Vagina (tissue), 2 donors: ENCODE measurements around the gene KRTAP10-7. TPM values are rescaled to one million over a fixed set of nuclear protein-coding genes. Genes with fewer than 3 reads are reported as not detected.

ENCODE experiments used
- DNase-seq, 2 donors: peaks; one replicate each; pipeline ENCODE4 v3.0.0-alpha.2; 2017; ENCODE audit errors: extremely low spot score in 2 of 2
- H3K27ac ChIP-seq: fragments of 200-600 bp; sonication (generic); one replicate; pipeline ENCODE4 v1.5.1; 2019
- H3K27me3 ChIP-seq: fragments of 200-600 bp; sonication (generic); one replicate; pipeline ENCODE4 v1.5.1; 2019
- H3K36me3 ChIP-seq, 2 donors: fragments of 200-600 bp; sonication (generic); one replicate each; pipeline ENCODE4 v1.5.1; 2017 to 2019
- H3K4me1 ChIP-seq: fragments of 200-600 bp; sonication (generic); one replicate; pipeline ENCODE4 v1.5.1; 2019
- H3K4me3 ChIP-seq, 2 donors: fragments of 200-600 bp; sonication (generic); 1 replicate in 1 of 2; 2 replicates in 1 of 2; pipeline ENCODE4 v1.5.1; 2016 to 2019
- H3K9me3 ChIP-seq: fragments of 200-600 bp; sonication (generic); one replicate; pipeline ENCODE4 v1.5.1; 2019
- POLR2A ChIP-seq, 2 donors: fragments of 450-650 bp; IDR thresholded peaks; one replicate each; pipeline ENCODE4 v1.6.1; 2017; ENCODE audit warnings: antibody characterized with exemption in 2 of 2, mild to moderate bottlenecking in 2 of 2, moderate library complexity in 2 of 2
- intact Hi-C: fragments of 100-400 bp; cut with DNase I; formaldehyde crosslinking; loops from one replicate; pipeline ENCODE4 v1.15.1; 2023
- total RNA-seq: library from RNA; depleted of rRNA; stranded (reverse); fragments of >200 nt; gene quantifications from one replicate; pipeline ENCODE4 v1.2.3, GENCODE V29; 2016

The KRTAP10-7 gene
- total RNA-seq, 1 donor from 2014 or later: not detected

DNA sequence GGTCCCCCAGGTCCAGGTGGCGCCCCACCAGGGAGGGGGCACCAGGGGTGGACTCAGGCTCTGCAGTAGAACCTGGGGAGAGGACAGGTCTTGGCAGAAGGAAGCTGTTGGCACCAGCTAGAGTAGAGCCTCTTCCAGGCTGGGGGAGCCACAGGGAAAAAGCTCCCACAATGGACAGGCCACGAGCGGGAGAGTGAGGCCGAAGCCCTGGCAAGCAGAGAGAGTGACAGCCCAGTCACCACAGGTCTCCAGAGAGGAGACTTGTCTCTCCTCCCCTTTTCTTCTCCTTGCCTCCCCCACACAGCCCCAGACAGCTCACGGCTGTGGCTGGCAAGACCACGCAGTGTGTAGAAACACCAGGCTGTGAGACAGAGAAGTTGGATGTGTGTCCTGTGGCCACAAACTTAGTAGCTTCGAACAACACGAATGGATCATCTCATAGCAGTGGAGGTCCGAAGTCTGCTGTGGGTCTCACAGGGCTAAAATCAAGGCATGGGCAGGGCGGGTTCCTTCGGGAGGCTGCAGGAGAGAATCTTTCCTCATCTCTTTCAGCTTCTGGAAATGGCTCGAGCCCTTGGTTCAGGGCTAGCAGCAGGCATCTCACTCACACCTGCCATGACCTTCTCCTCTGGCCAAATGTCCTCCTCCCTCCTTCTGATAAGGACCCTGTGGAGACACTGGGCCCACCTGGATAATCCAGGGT is 50.7 kb downstream of the KRTAP10-7 start:
- TF ChIP-seq POLR2A (IDR thresholded peaks at IDR 0.05): no peak
- intact Hi-C loops: no loop called here

More for the DNA sequence above, 50.7 kb downstream of the KRTAP10-7 start:
- no peaks in the 10 kb centered on the region for H3K9me3 ChIP-seq
- no peaks in the 10 kb centered on the region for H3K27me3 ChIP-seq
- no peak overlapping the region for H3K27ac ChIP-seq
- no peaks in the 10 kb centered on the region for H3K4me1 ChIP-seq
- no peak overlapping the region for H3K4me3 ChIP-seq
- H3K36me3 ChIP-seq: no peaks in the 10 kb centered on the region
- DNase-seq: no peak

Other genes starting within 250 kb of the KRTAP10-7 start
- gene TRPM2, start 247.0 kb upstream of the KRTAP10-7 start, total RNA-seq: 2.2 TPM
- 2.5 TPM for gene LRRC3, start 145.1 kb upstream of the KRTAP10-7 start, total RNA-seq
- not detected for gene KRTAP10-1, start 60.4 kb upstream of the KRTAP10-7 start, total RNA-seq
- not detected for gene KRTAP10-2, start 49.1 kb upstream of the KRTAP10-7 start, total RNA-seq
- not detected for gene KRTAP10-3, start 41.8 kb upstream of the KRTAP10-7 start, total RNA-seq
- not detected for gene KRTAP10-4, start 26.9 kb upstream of the KRTAP10-7 start, total RNA-seq
- gene KRTAP10-5, start 20.0 kb upstream of the KRTAP10-7 start, total RNA-seq: not detected
- not detected for gene KRTAP10-6, start 8.1 kb upstream of the KRTAP10-7 start, total RNA-seq
- gene KRTAP10-8, start 11.5 kb downstream of the KRTAP10-7 start, total RNA-seq: not detected
- gene KRTAP10-9, start 26.5 kb downstream of the KRTAP10-7 start, total RNA-seq: not detected
- gene KRTAP10-10, start 36.8 kb downstream of the KRTAP10-7 start, total RNA-seq: not detected
- gene KRTAP10-11, start 45.8 kb downstream of the KRTAP10-7 start, total RNA-seq: not detected
- not detected for gene KRTAP12-4, start 54.1 kb downstream of the KRTAP10-7 start, total RNA-seq
- gene KRTAP12-3, start 57.3 kb downstream of the KRTAP10-7 start, total RNA-seq: not detected
- gene KRTAP12-2, start 66.3 kb downstream of the KRTAP10-7 start, total RNA-seq: not detected
- gene KRTAP12-1, start 81.6 kb downstream of the KRTAP10-7 start, total RNA-seq: not detected
- gene KRTAP10-12, start 96.6 kb downstream of the KRTAP10-7 start, total RNA-seq: not detected
- gene TSPEAR, start 111.0 kb downstream of the KRTAP10-7 start, total RNA-seq: not detected
- 96.5 TPM for gene UBE2G2, start 201.2 kb downstream of the KRTAP10-7 start, total RNA-seq
- 70.0 TPM for gene SUMO3, start 217.5 kb downstream of the KRTAP10-7 start, total RNA-seq